HL-60 (cell line): ENCODE results near the gene NUCKS1.

Experiments
- DNase-seq, 2 experiments: peaks; one replicate each; pipeline ENCODE4 v3.0.0-alpha.2; 2010 to 2020; ENCODE audit warnings: low read depth in 1 of 2, low spot score in 1 of 2
- H3K27ac ChIP-seq: fragments of 250-450 bp; sonication (Bioruptor Pico); replicated peaks from 2 replicates; pipeline ENCODE4 v1.5.1; 2020; ENCODE audit warnings: mild to moderate bottlenecking, moderate library complexity
- H3K27me3 ChIP-seq: fragments of 250-450 bp; sonication (Bioruptor Pico); 2 replicates; pipeline ENCODE4 v1.5.1; 2021; ENCODE audit warnings: mild to moderate bottlenecking, moderate library complexity; ENCODE audit not compliant: insufficient read depth, poor library complexity, severe bottlenecking
- H3K4me3 ChIP-seq: replicated peaks from 2 replicates; pipeline ENCODE4 v1.5.1; 2011; ENCODE audit warnings: mild to moderate bottlenecking, control low read depth, low read length; ENCODE audit not compliant: insufficient read depth
- CTCF ChIP-seq: IDR thresholded peaks from one replicate; pipeline ENCODE4 v1.5.1; 2011; ENCODE audit warnings: low read length, control low read depth, inconsistent platforms; ENCODE audit not compliant: insufficient read depth
- GABPA ChIP-seq: IDR thresholded peaks from 2 replicates; pipeline ENCODE4 v1.6.1; 2012; ENCODE audit warnings: low read depth
- POLR2AphosphoS5 ChIP-seq: IDR thresholded peaks from 2 replicates; pipeline ENCODE4 v1.6.1; 2012; ENCODE audit warnings: low read depth
- SPI1 ChIP-seq: IDR thresholded peaks from 2 replicates; pipeline ENCODE4 v1.6.1; 2012; ENCODE audit warnings: low read depth, mild to moderate bottlenecking, borderline replicate concordance
- TF ChIP-seq, protein P1 (sequence below): IDR thresholded peaks from 2 replicates; pipeline ENCODE4 v1.6.1; 2012; ENCODE audit warnings: low read depth; ENCODE audit not compliant: insufficient replicate concordance

Gene NUCKS1

DNA sequence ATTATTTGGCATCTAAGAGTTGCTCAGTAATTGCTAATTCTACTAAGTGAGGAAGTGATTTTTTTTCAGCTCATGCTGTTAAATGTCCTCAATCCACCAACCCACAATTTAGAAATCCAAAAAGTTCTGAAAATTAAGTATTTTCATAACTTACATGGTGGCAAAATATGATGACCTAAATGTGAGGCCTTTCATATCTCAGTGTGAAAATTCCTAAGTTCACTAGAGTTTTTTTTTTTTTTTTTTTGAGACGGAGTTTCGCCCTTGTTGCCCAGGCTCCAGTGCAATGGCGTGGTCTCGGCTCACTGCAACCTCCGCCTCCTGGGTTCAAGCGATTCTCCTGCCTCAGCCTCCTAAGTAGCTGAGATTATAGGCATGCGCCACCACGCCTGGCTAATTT, 5.6 kb downstream of the NUCKS1 start:
- H3K27ac ChIP-seq = no peak overlapping the region
- H3K4me3 ChIP-seq = no peak overlapping the region
- no peak for TF ChIP-seq GABPA
- no peak for TF ChIP-seq POLR2AphosphoS5
- no peak for TF ChIP-seq CTCF
- no peak for TF ChIP-seq SPI1
- TF ChIP-seq, protein P1, sequence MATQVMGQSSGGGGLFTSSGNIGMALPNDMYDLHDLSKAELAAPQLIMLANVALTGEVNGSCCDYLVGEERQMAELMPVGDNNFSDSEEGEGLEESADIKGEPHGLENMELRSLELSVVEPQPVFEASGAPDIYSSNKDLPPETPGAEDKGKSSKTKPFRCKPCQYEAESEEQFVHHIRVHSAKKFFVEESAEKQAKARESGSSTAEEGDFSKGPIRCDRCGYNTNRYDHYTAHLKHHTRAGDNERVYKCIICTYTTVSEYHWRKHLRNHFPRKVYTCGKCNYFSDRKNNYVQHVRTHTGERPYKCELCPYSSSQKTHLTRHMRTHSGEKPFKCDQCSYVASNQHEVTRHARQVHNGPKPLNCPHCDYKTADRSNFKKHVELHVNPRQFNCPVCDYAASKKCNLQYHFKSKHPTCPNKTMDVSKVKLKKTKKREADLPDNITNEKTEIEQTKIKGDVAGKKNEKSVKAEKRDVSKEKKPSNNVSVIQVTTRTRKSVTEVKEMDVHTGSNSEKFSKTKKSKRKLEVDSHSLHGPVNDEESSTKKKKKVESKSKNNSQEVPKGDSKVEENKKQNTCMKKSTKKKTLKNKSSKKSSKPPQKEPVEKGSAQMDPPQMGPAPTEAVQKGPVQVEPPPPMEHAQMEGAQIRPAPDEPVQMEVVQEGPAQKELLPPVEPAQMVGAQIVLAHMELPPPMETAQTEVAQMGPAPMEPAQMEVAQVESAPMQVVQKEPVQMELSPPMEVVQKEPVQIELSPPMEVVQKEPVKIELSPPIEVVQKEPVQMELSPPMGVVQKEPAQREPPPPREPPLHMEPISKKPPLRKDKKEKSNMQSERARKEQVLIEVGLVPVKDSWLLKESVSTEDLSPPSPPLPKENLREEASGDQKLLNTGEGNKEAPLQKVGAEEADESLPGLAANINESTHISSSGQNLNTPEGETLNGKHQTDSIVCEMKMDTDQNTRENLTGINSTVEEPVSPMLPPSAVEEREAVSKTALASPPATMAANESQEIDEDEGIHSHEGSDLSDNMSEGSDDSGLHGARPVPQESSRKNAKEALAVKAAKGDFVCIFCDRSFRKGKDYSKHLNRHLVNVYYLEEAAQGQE = no peak
- H3K27me3 ChIP-seq = no peaks in the 10 kb centered on the region
- no peak for DNase-seq

GRCh38 chr1:205743977-205744376, 6.0 kb downstream of the NUCKS1 start:
- H3K4me3 ChIP-seq = no peak overlapping the region
- DNase-seq = no peak
- H3K27ac ChIP-seq = no peak overlapping the region
- no peaks in the 10 kb centered on the region for H3K27me3 ChIP-seq
- TF ChIP-seq GABPA (no peak), CTCF (no peak), POLR2AphosphoS5 (no peak), SPI1 (no peak)
- TF ChIP-seq, protein P1 = no peak

- H3K27me3 ChIP-seq = no peaks in the 10 kb centered on the region
- DNase-seq = no peak
- TF ChIP-seq GABPA = no peak
- TF ChIP-seq POLR2AphosphoS5 = no peak
- TF ChIP-seq, protein P1 = no peak
- no peak for TF ChIP-seq CTCF
- TF ChIP-seq SPI1 = no peak
- no peak overlapping the region for H3K27ac ChIP-seq
- H3K4me3 ChIP-seq = no peak overlapping the region
These were observed 8.3 kb downstream of the NUCKS1 start for GRCh38 chr1:205741681-205742080.
